CMK (cell line): Measurements from ENCODE around the gene GPATCH2.
A peak's percentile ranks its signal among the peaks of the same experiment; 100 is the strongest.
"Not testable (repeated sequence)": the region's sequence is repeated elsewhere in the genome, so short reads cannot be mapped to it uniquely, and the experiment has no call there.

Experiments used
- DNase-seq: peaks from one replicate; pipeline ENCODE4 v3.0.0-alpha.2; 2010; ENCODE audit warnings: low read depth

Gene GPATCH2

GRCh38 chr1:217525773-217526490 lies 105.0 kb downstream of the GPATCH2 start:
- DNase-seq: no peak

GRCh38 chr1:217524787-217525520 lies 105.9 kb downstream of the GPATCH2 start:
- DNase-seq: no peak

GRCh38 chr1:217523921-217524320 lies 107.0 kb downstream of the GPATCH2 start:
- DNase-seq: not testable (repeated sequence)

GRCh38 chr1:217522277-217522676 lies 108.6 kb downstream of the GPATCH2 start:
- no peak for DNase-seq

- DNase-seq: no peak
These were observed 109.6 kb downstream of the GPATCH2 start for GRCh38 chr1:217521317-217521716.

GRCh38 chr1:217506878-217507277 lies 124.0 kb downstream of the GPATCH2 start:
- DNase-seq: no peak

- DNase-seq: no peak
These were observed 132.7 kb downstream of the GPATCH2 start for GRCh38 chr1:217498209-217498608.

GRCh38 chr1:217495249-217495648 lies 135.6 kb downstream of the GPATCH2 start:
- no peak for DNase-seq

- no peak for DNase-seq
These were observed 136.1 kb downstream of the GPATCH2 start for GRCh38 chr1:217494767-217495166.

- no peak for DNase-seq
These were observed 137.6 kb downstream of the GPATCH2 start for GRCh38 chr1:217493290-217493689.

GRCh38 chr1:217484871-217485270 lies 146.0 kb downstream of the GPATCH2 start:
- DNase-seq: no peak

GRCh38 chr1:217482356-217483102 lies 148.4 kb downstream of the GPATCH2 start:
- no peak for DNase-seq

- DNase-seq: no peak
These were observed 152.4 kb downstream of the GPATCH2 start for GRCh38 chr1:217478450-217478849.

GRCh38 chr1:217472915-217473314 lies 158.0 kb downstream of the GPATCH2 start:
- no peak for DNase-seq

GRCh38 chr1:217471403-217471802 lies 159.5 kb downstream of the GPATCH2 start:
- no peak for DNase-seq

GRCh38 chr1:217469983-217470382 lies 160.9 kb downstream of the GPATCH2 start:
- no peak for DNase-seq

GRCh38 chr1:217465102-217465501 lies 165.8 kb downstream of the GPATCH2 start:
- DNase-seq: no peak

GRCh38 chr1:217462666-217463065 lies 168.2 kb downstream of the GPATCH2 start:
- no peak for DNase-seq

- no peak for DNase-seq
These were observed 168.7 kb downstream of the GPATCH2 start for GRCh38 chr1:217462159-217462558.

- no peak for DNase-seq
These were observed 173.9 kb downstream of the GPATCH2 start for GRCh38 chr1:217457016-217457415.

GRCh38 chr1:217456261-217456660 lies 174.6 kb downstream of the GPATCH2 start:
- no peak for DNase-seq

- peak; percentile 12 for DNase-seq
These were observed 177.1 kb downstream of the GPATCH2 start for GRCh38 chr1:217453816-217454215.

GRCh38 chr1:217449370-217449769 lies 181.5 kb downstream of the GPATCH2 start:
- DNase-seq: no peak
